Effector CD4-positive, alpha-beta T cell (primary cell): Measurements from ENCODE around the gene GLYATL2.

ENCODE experiments used
- DNase-seq: peaks from one replicate; pipeline ENCODE4 v3.0.0-alpha.2; 2020

GLYATL2 gene

DNA sequence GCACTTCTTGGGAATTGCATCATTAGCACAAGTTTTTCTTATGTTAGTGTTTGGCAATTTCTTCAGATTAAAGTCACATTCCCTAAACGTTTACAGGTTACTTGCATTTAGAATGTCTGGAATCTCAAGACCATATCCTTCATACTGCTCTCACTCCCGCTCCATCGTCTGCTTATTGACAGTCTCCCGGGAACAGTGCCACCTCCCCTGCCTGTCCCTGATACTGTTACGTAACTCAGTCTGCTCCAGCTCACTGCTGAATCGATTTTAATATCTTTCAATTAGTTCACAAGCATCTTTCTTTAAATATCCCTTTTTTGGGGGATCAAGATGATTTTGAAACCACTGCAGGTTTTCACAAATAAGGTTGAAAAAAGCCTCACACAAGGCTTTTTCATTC is 48.2 kb downstream of the GLYATL2 start:
- no peak for DNase-seq

DNA sequence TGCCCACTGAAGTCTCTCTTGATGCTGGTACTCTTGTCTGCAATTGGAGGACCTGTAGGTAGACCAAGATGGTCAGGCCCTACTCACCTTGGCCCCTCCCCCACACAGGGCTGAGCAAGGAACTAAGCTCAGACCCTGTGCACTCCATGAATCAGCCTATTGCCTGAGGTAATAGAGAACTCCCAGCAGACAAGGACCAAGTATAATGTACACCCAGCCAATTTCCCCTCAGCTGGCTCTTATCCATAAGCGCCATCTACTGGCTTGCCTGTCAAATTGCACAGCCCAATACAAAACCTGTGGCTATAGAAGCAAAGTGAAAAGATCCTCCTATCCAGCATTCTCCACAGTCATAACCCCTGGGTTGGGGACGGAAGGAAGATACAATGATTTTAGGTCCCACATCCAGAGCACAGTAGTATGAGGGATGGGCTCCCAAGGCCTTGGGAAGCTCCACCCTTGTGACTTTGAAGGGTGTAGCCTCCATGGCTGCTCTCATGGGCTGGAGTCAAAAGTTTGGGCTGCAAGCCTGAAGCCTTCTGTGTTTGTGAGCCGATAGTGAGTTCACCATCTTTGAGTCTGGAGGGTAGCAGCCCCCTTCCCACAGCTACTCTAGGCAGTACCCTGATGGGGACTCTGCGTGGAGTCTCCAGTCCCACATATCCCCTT is 56.0 kb downstream of the GLYATL2 start:
- no peak for DNase-seq

DNA sequence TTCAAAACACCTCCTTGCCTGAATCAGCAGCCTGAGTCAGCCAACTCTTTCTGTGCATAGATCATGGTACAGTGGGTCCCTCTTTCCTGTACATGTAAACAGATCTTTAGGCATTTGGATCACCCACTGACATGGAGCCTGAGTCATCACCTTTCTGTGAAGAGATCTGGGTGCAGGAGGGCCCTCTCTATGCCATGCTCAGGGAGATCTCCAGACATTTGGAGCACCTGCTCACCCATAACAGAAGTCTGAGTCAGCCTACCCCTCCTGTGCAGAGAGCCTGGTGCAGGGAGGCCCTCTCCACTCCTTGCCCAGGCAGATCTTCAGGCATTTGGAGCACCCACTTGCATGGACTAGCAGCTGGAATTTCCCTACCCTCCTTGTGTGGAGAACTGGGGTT is 56.6 kb downstream of the GLYATL2 start:
- no peak for DNase-seq

DNA sequence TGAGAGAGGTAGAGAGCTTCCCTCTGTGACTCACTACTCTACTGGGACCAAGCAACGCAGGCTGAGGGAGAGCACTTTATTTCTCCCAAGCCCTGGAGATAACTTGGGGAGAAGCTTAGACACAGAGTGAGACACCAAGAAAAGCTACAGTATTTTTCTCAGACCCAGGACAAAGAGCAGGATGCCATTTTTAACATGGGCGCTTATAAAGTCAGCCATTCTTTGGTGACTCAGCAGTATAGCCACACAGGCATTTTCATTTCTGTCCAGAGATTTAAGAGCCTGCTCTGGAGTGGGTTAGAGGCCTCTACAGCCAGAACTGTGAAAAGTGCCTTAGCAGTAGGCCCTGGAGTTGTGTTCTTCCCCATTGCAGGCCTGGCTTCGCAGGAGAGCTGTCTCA is 57.8 kb downstream of the GLYATL2 start:
- DNase-seq = no peak

- no peak for DNase-seq
Measured at GRCh38 chr11:58784995-58785394, 59.5 kb downstream of the GLYATL2 start.
